CD4-positive, alpha-beta T cell (primary cell): Measurements from ENCODE around the gene THTPA. TPM values are rescaled to one million over a fixed set of nuclear protein-coding genes. Genes with fewer than 3 reads are reported as not detected.

Experiments used
- ATAC-seq: fragments of 200-7000 bp; cut with Tn5 transposase; one replicate; pipeline ENCODE4 v1.10.0; 2022; ENCODE audit warnings: mild to moderate bottlenecking; ENCODE audit not compliant: poor library complexity
- CTCF ChIA-PET: fragments of 350-600 bp; sonication (Branson Sonifier 250); formaldehyde crosslinking; loops from one replicate; lab custom pipeline; 2021; ENCODE audit warnings: antibody characterized with exemption, inconsistent platforms; lab: Charles Lee
- POLR2A ChIA-PET: fragments of 350-600 bp; sonication (Branson Sonifier 250); formaldehyde crosslinking; loops from one replicate; lab custom pipeline; 2021; ENCODE audit warnings: antibody characterized with exemption, inconsistent platforms; lab: Charles Lee
- DNase-seq, 14 experiments: peaks; one replicate each; pipeline ENCODE4 v3.0.0-alpha.2; 2013 to 2020; ENCODE audit warnings: mixed read lengths in 2 of 14
- H3K27ac ChIP-seq, 2 donors: one replicate each; pipeline versions ENCODE4 v1.5.1 to v1.7.0; 2013; ENCODE audit warnings: low read length in 2 of 2, low read depth in 1 of 2, mild to moderate bottlenecking in 1 of 2
- H3K27me3 ChIP-seq, 2 experiments: 1 replicate in 1 of 2; 2 replicates in 1 of 2; pipeline versions ENCODE4 v1.6.1 to v1.7.0; 2013; ENCODE audit warnings: low read length in 2 of 2, control low read depth in 1 of 2, mild to moderate bottlenecking in 1 of 2, moderate library complexity in 1 of 2; ENCODE audit not compliant: insufficient read depth in 2 of 2, control insufficient read depth in 1 of 2
- H3K36me3 ChIP-seq: one replicate; pipeline ENCODE4 v1.6.1; 2013; ENCODE audit warnings: low read length, control low read depth; ENCODE audit not compliant: insufficient read depth
- H3K4me1 ChIP-seq: one replicate; pipeline ENCODE4 v1.6.1; 2013; ENCODE audit warnings: low read length, control low read depth; ENCODE audit not compliant: insufficient read depth
- H3K4me3 ChIP-seq: one replicate; pipeline ENCODE4 v1.5.1; 2013; ENCODE audit warnings: mild to moderate bottlenecking, low read length, moderate library complexity
- H3K9me3 ChIP-seq, 2 experiments: 1 replicate in 1 of 2; 2 replicates in 1 of 2; pipeline versions ENCODE4 v1.6.1 to v1.7.0; 2013; ENCODE audit warnings: low read length in 2 of 2, mild to moderate bottlenecking in 2 of 2, control low read depth in 1 of 2, moderate library complexity in 1 of 2; ENCODE audit not compliant: control insufficient read depth in 1 of 2, insufficient read depth in 1 of 2
- H3K27ac Mint-ChIP-seq: one replicate; pipeline ENCODE4 v1.8.0; 2020; ENCODE audit warnings: mixed read lengths
- H3K27me3 Mint-ChIP-seq: one replicate; pipeline ENCODE4 v1.8.0; 2021; ENCODE audit warnings: mixed read lengths
- H3K36me3 Mint-ChIP-seq: one replicate; pipeline ENCODE4 v1.8.0; 2021; ENCODE audit warnings: low read depth, mixed read lengths
- H3K4me1 Mint-ChIP-seq: one replicate; pipeline ENCODE4 v1.8.0; 2021; ENCODE audit warnings: low read depth, mixed read lengths
- H3K4me3 Mint-ChIP-seq: one replicate; pipeline ENCODE4 v1.8.0; 2020; ENCODE audit warnings: mild to moderate bottlenecking, mixed read lengths
- H3K9me3 Mint-ChIP-seq: one replicate; pipeline ENCODE4 v1.8.0; 2020; ENCODE audit warnings: mixed read lengths
- CTCF ChIP-seq: fragments of 200-600 bp; IDR thresholded peaks from one replicate; pipeline ENCODE4 v1.8.0; 2022; ENCODE audit warnings: antibody characterized with exemption, mild to moderate bottlenecking
- intact Hi-C, 2 experiments: fragments of 100-400 bp; cut with DNase I in 1 of 2; cut with micrococcal nuclease in 1 of 2; formaldehyde crosslinking; loops; one replicate each; pipeline versions ENCODE4 v1.15.1 to v1.9.0; 2023 to 2025; cut with DNase I, micrococcal nuclease
- total RNA-seq, 174 experiments: library from RNA in 2 of 174; stranded (reverse) in 2 of 174; gene quantifications; one replicate each; pipeline ENCODE4 v1.2.3 and lab custom pipeline; 2021 to 2026

Gene THTPA
- total RNA-seq, 2 experiments from 2014 or later, result 13.0 to 13.4 TPM

- peaks cover 5% of the 10 kb centered on the region for H3K27me3 Mint-ChIP-seq
- no peak for ATAC-seq
- CTCF ChIA-PET, result interaction anchor here (0.8 kb wide), 1 partner anchor 16 kb away, joined by 3 read pairs; no protein-coding TSS in a partner anchor
Observed at GRCh38 chr14:23543403-23543802, 12.7 kb upstream of the THTPA start.

GRCh38 chr14:23544511-23545447, 11.3 kb upstream of the THTPA start:
- no peak for ATAC-seq
- TF ChIP-seq CTCF, result no peak
- Histone ChIP-seq H3K36me3 (no peaks in the 10 kb centered on the region), H3K27me3 (peaks cover 0 to 4% of the 10 kb centered on the region in 2 experiments), H3K4me1 (no peaks in the 10 kb centered on the region), H3K4me3 (no peak overlapping the region), H3K27ac (no peak overlapping the region), H3K9me3 (no peaks in the 10 kb centered on the region)
- H3K4me1 Mint-ChIP-seq, result no peaks in the 10 kb centered on the region
- no peak overlapping the region for H3K4me3 Mint-ChIP-seq
- CTCF ChIA-PET, result no interaction called here
- no peak overlapping the region for H3K27ac Mint-ChIP-seq
- H3K36me3 Mint-ChIP-seq, result no peaks in the 10 kb centered on the region
- intact Hi-C loops, result loop anchor here in 1 of 2 experiments (5.0 kb wide), 1 partner anchor 217 kb away; no protein-coding TSS in a partner anchor
- no peaks in the 10 kb centered on the region for H3K9me3 Mint-ChIP-seq
- POLR2A ChIA-PET, result no interaction called here
- DNase-seq, result no peak
- peaks cover 1% of the 10 kb centered on the region for H3K27me3 Mint-ChIP-seq

More at GRCh38 chr14:23543403-23543802, 12.7 kb upstream of the THTPA start:
- no peak for TF ChIP-seq CTCF
- Mint-ChIP-seq H3K27ac (no peak overlapping the region), H3K36me3 (no peaks in the 10 kb centered on the region), H3K9me3 (no peaks in the 10 kb centered on the region), H3K4me1 (no peaks in the 10 kb centered on the region), H3K4me3 (no peak overlapping the region)
- intact Hi-C loops, result loop anchor here in 1 of 2 experiments (5.0 kb wide), 1 partner anchor 216 kb away; no protein-coding TSS in a partner anchor
- Histone ChIP-seq H3K27ac (no peak overlapping the region), H3K4me1 (peaks cover 4% of the 10 kb centered on the region), H3K36me3 (no peaks in the 10 kb centered on the region), H3K9me3 (no peaks in the 10 kb centered on the region), H3K27me3 (no peaks in the 10 kb centered on the region), H3K4me3 (no peak overlapping the region)
- DNase-seq, result no peak
- POLR2A ChIA-PET, result no interaction called here

- H3K36me3 ChIP-seq, result no peaks in the 10 kb centered on the region
- H3K4me1 Mint-ChIP-seq, result no peaks in the 10 kb centered on the region
- no peaks in the 10 kb centered on the region for H3K9me3 ChIP-seq
- DNase-seq (no peak), ATAC-seq (no peak)
- H3K9me3 Mint-ChIP-seq, result no peaks in the 10 kb centered on the region
- H3K36me3 Mint-ChIP-seq, result no peaks in the 10 kb centered on the region
- H3K27ac Mint-ChIP-seq, result no peak overlapping the region
- H3K27me3 ChIP-seq, result peaks cover 10 to 15% of the 10 kb centered on the region in 2 experiments
- intact Hi-C loops, result no loop called here
- H3K4me1 ChIP-seq, result peaks cover 5% of the 10 kb centered on the region
- no peaks in the 10 kb centered on the region for H3K27me3 Mint-ChIP-seq
- no peak overlapping the region for H3K4me3 ChIP-seq
- TF ChIP-seq CTCF, result no peak
- POLR2A ChIA-PET, result no interaction called here
- no peak overlapping the region for H3K4me3 Mint-ChIP-seq
- CTCF ChIA-PET, result no interaction called here
- H3K27ac ChIP-seq, result no peak overlapping the region
Observed at GRCh38 chr14:23545740-23546365, 10.2 kb upstream of the THTPA start.
